Brain microvascular endothelial cell (primary cell): ENCODE data around the gene CCDC66.

ENCODE experiments used
- DNase-seq: peaks from one replicate; pipeline ENCODE4 v3.0.0-alpha.2; 2020
- H3K27ac ChIP-seq: fragments of 250-450 bp; sonication (Bioruptor Pico); 2 replicates; pipeline ENCODE4 v1.5.1; 2020; ENCODE audit warnings: mild to moderate bottlenecking, moderate library complexity
- H3K27me3 ChIP-seq: fragments of 250-450 bp; sonication (Bioruptor Pico); replicated peaks from 2 replicates; pipeline ENCODE4 v1.5.1; 2020; ENCODE audit warnings: mild to moderate bottlenecking
- H3K36me3 ChIP-seq: fragments of 250-450 bp; sonication (Bioruptor Pico); replicated peaks from 2 replicates; pipeline ENCODE4 v1.5.1; 2020; ENCODE audit warnings: mild to moderate bottlenecking
- H3K4me3 ChIP-seq: 2 replicates; pipeline ENCODE4 v1.5.1; 2011; ENCODE audit warnings: low read depth, mild to moderate bottlenecking, control low read depth, low read length, moderate library complexity
- CTCF ChIP-seq: IDR thresholded peaks from 2 replicates; pipeline ENCODE4 v1.5.1; 2011; ENCODE audit warnings: low read depth, mild to moderate bottlenecking, moderate library complexity, low read length, control low read depth, inconsistent platforms; ENCODE audit errors: missing control alignments
- in situ Hi-C: cut with HindIII; loops from 2 replicates; pipeline ENCODE4 v1.10.0; 2017; ENCODE audit warnings: low sequenced_read_pairs, low pct_ligation_motif_present

Gene CCDC66

GRCh38 chr3:56645407-56645806, 88.4 kb downstream of the CCDC66 start:
- Histone ChIP-seq H3K4me3 (no peak overlapping the region), H3K36me3 (peaks cover 36% of the 10 kb centered on the region), H3K27me3 (no peaks in the 10 kb centered on the region), H3K27ac (no peak overlapping the region)
- in situ Hi-C loops = no loop called here
- no peak for DNase-seq
- no peak for TF ChIP-seq CTCF

DNA sequence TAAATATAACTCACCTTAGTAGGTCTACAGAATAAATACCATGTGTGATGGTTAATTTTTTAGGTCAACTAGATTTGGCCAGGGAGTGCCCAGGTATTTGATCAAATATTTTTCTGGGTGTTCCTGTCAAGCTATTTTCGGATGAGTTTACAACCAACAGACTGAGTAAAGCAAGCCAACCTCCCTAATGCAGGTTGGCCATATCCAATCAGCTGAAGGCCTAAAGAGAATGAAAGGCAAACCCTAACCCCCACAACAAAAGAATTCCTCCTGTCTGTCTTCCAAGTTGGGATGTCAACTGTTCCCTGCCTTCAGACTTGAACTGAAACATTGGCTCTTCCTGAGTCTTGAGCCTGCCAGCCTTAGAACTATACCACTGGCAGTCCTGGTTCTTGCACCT, 97.5 kb downstream of the CCDC66 start:
- Histone ChIP-seq H3K36me3 (peaks cover 24% of the 10 kb centered on the region), H3K27me3 (no peaks in the 10 kb centered on the region), H3K4me3 (no peak overlapping the region), H3K27ac (no peak overlapping the region)
- no peak for TF ChIP-seq CTCF
- DNase-seq = no peak
- in situ Hi-C loops = no loop called here

- H3K27ac ChIP-seq = no peak overlapping the region
- peaks cover 27% of the 10 kb centered on the region for H3K36me3 ChIP-seq
These were observed 98.7 kb downstream of the CCDC66 start for GRCh38 chr3:56655709-56656108.

GRCh38 chr3:56664823-56665222, 107.8 kb downstream of the CCDC66 start:
- in situ Hi-C loops = no loop called here
- no peak for TF ChIP-seq CTCF
- H3K27me3 ChIP-seq = no peaks in the 10 kb centered on the region
- no peak for DNase-seq
- H3K4me3 ChIP-seq = no peak overlapping the region
- H3K27ac ChIP-seq = no peak overlapping the region
- peaks cover 50% of the 10 kb centered on the region for H3K36me3 ChIP-seq

More at GRCh38 chr3:56655709-56656108, 98.7 kb downstream of the CCDC66 start:
- DNase-seq = no peak
- Histone ChIP-seq H3K27me3 (no peaks in the 10 kb centered on the region), H3K4me3 (no peak overlapping the region)
- in situ Hi-C loops = no loop called here
- TF ChIP-seq CTCF = no peak

- no peak for DNase-seq
- Histone ChIP-seq H3K36me3 (peaks cover 42% of the 10 kb centered on the region), H3K4me3 (no peak overlapping the region), H3K27me3 (no peaks in the 10 kb centered on the region), H3K27ac (no peak overlapping the region)
- no peak for TF ChIP-seq CTCF
- in situ Hi-C loops = no loop called here
These were observed 111.1 kb downstream of the CCDC66 start for GRCh38 chr3:56667973-56668579.
